GM12878 (cell line): ENCODE results near the gene ARMC8. TPM values are rescaled to one million over a fixed set of nuclear protein-coding genes. Genes with fewer than 3 reads are reported as not detected.

ENCODE experiments used
- ATAC-seq: fragments of 200-7000 bp; cut with Tn5 transposase; 3 replicates; pipeline ENCODE4 v1.9.1; 2020; ENCODE audit warnings: mild to moderate bottlenecking, moderate library complexity
- BruUV-seq: library from RNA; stranded (reverse); fragments of 400-500 nt; replicated peaks from 2 replicates; lab custom pipeline; 2021; lab: Mats Ljungman, UMichigan
- CTCF ChIA-PET: fragments of 300-600 bp; sonication (Branson Sonifier 250); formaldehyde crosslinking; extraction: SDS; loops from one replicate; lab custom pipeline; 2021; ENCODE audit warnings: inconsistent platforms; lab: Yijun Ruan, JAX
- POLR2A ChIA-PET: fragments of 350-600 bp; formaldehyde crosslinking; extraction: SDS; loops from one replicate; lab custom pipeline; 2021; ENCODE audit warnings: inconsistent platforms; lab: Charles Lee
- RAD21 ChIA-PET: fragments of 300-600 bp; sonication (Branson Sonifier 250); formaldehyde crosslinking; loops from one replicate; lab custom pipeline; 2023; ENCODE audit warnings: antibody characterized with exemption; ENCODE audit not compliant: unreplicated experiment; lab: Charles Lee
- SMC1A ChIA-PET: fragments of 300-600 bp; sonication (Branson Sonifier 250); formaldehyde crosslinking; loops from one replicate; lab custom pipeline; 2023; ENCODE audit not compliant: unreplicated experiment, uncharacterized antibody; lab: Charles Lee
- DNase-seq: peaks from one replicate; pipeline ENCODE4 v3.0.0-alpha.2; 2011; ENCODE audit warnings: low read depth, low spot score
- FAIRE-seq: peaks from 3 replicates; lab custom pipeline; 2011; peaks lifted over from hg19 to GRCh38; lab: Jason Lieb, UNC
- H2AFZ ChIP-seq: 2 replicates; pipeline ENCODE4 v1.6.0; 2011; ENCODE audit warnings: low read depth, low read length, control low read depth; ENCODE audit not compliant: control insufficient read depth
- H3K27ac ChIP-seq: 2 replicates; pipeline ENCODE4 v1.5.1; 2011; ENCODE audit warnings: control low read depth; ENCODE audit not compliant: control insufficient read depth, insufficient read depth
- H3K27me3 ChIP-seq, 2 experiments: replicated peaks in 1 of 2; 2 replicates each; pipeline versions ENCODE4 v1.6.0 to v1.6.1; 2011; ENCODE audit warnings: low read length in 1 of 2; ENCODE audit not compliant: control insufficient read depth in 2 of 2, insufficient read depth in 2 of 2
- H3K36me3 ChIP-seq, 2 experiments: 2 replicates each; pipeline ENCODE4 v1.5.1; 2011; ENCODE audit warnings: low read length in 1 of 2; ENCODE audit not compliant: control insufficient read depth in 2 of 2, insufficient read depth in 2 of 2
- H3K4me1 ChIP-seq: 2 replicates; pipeline ENCODE4 v1.6.1; 2011; ENCODE audit warnings: mild to moderate bottlenecking, low read length, moderate library complexity, mixed read lengths; ENCODE audit not compliant: control insufficient read depth, insufficient read depth
- H3K4me2 ChIP-seq: 2 replicates; pipeline ENCODE4 v1.6.0; 2011; ENCODE audit warnings: control low read depth; ENCODE audit not compliant: control insufficient read depth, insufficient read depth
- H3K4me3 ChIP-seq: fragments of 200-600 bp; sonication (generic); 2 replicates; pipeline ENCODE4 v1.5.1; 2016
- H3K79me2 ChIP-seq: 2 replicates; pipeline ENCODE4 v1.6.0; 2011; ENCODE audit warnings: low read length; ENCODE audit not compliant: control insufficient read depth, insufficient read depth
- H3K9ac ChIP-seq: 2 replicates; pipeline ENCODE4 v1.8.0; 2011; ENCODE audit warnings: low read length, control low read depth, mixed read lengths; ENCODE audit not compliant: control insufficient read depth, insufficient read depth
- H3K9me3 ChIP-seq: replicated peaks from 3 replicates; pipeline ENCODE4 v1.5.1; 2011; ENCODE audit warnings: mild to moderate bottlenecking, low read length; ENCODE audit not compliant: control insufficient read depth, insufficient read depth
- H4K20me1 ChIP-seq: 2 replicates; pipeline ENCODE4 v1.6.0; 2011; ENCODE audit not compliant: control insufficient read depth, insufficient read depth
- HDAC2 ChIP-seq: fragments of 200-600 bp; sonication (generic); IDR thresholded peaks from 2 replicates; pipeline ENCODE4 v1.6.1; 2017
- HDGF ChIP-seq: fragments of 450-650 bp; IDR thresholded peaks from 2 replicates; pipeline ENCODE4 v1.6.1; 2016; ENCODE audit warnings: antibody characterized with exemption
- MTA2 ChIP-seq: fragments of 450-650 bp; IDR thresholded peaks from 2 replicates; pipeline ENCODE4 v1.6.1; 2016; ENCODE audit warnings: low read depth, mild to moderate bottlenecking, moderate library complexity
- RCOR1 ChIP-seq: conservative IDR thresholded peaks from 2 replicates; pipeline ENCODE4 v1.6.1; 2012; ENCODE audit warnings: low read depth, low read length, improper control_type of control experiment
- REST ChIP-seq: IDR thresholded peaks from 2 replicates; pipeline ENCODE4 v1.6.1; 2012; ENCODE audit warnings: mild to moderate bottlenecking, low read depth, low read length
- RUNX3 ChIP-seq: IDR thresholded peaks from 2 replicates; pipeline ENCODE4 v1.6.1; 2012; ENCODE audit warnings: low read length, inconsistent platforms
- STAT1 ChIP-seq: fragments of 450-650 bp; conservative IDR thresholded peaks from 2 replicates; pipeline ENCODE4 v1.6.1; 2014; ENCODE audit warnings: antibody characterized with exemption, mild to moderate bottlenecking
- ZZZ3 ChIP-seq: IDR thresholded peaks from 2 replicates; pipeline ENCODE4 v1.6.1; 2011; ENCODE audit warnings: low read depth; ENCODE audit not compliant: control insufficient read depth, insufficient read length
- WGBS: methylation state at CpG from one replicate; pipeline ENCODE4 v1.1.6; 2016; ENCODE audit warnings: low lambda C conversion rate; ENCODE audit not compliant: insufficient replicate concordance, insufficient coverage; ENCODE audit errors: missing lambda C conversion rate; 5-methylcytosine and 5-hydroxymethylcytosine counted together
- in situ Hi-C: fragments of 300-500 bp; cut with MboI; formaldehyde crosslinking; loops from 9 replicates; pipeline ENCODE4 v1.14.3; 2018; ENCODE audit warnings: mixed read lengths
- intact Hi-C: fragments of 100-400 bp; cut with micrococcal nuclease; formaldehyde crosslinking; loops from one replicate; pipeline ENCODE4 v1.14.2; 2022; ENCODE audit not compliant: unreplicated experiment
- polyA plus RNA-seq, 11 experiments: library from polyadenylated mRNA; depleted of rRNA in 4 of 11; unstranded in 6 of 11; stranded (reverse) in 5 of 11; fragments of >200 nt; fragmentation: Nextera tagmentation in 4 of 11; fragmentation: Illumina TruSeq in 1 of 11; extraction: Ambion mirVana in 4 of 11; extraction: Trizol in 1 of 11; gene quantifications; 1 replicate in 1 of 11; 2 replicates in 10 of 11; pipeline versions ENCODE4 v1.2.1 to v1.2.3, GENCODE V29; 2011 to 2016; ENCODE audit warnings: inconsistent platforms in 2 of 11, missing spikeins in 2 of 11, low read depth in 1 of 11
- total RNA-seq, 4 experiments: library from RNA; depleted of rRNA in 3 of 4; stranded (reverse); fragments of >200 nt in 3 of 4; fragmentation: Illumina TruSeq in 1 of 4; extraction: Trizol in 1 of 4; gene quantifications; 2 replicates each; pipeline versions ENCODE4 v1.2.1 to v1.2.3, GENCODE V29; 2013 to 2021

Gene ARMC8
- total and polyA plus RNA-seq, 10 of the 15 experiments (the other 5 are each of a cell fraction or from before 2014, with no cell fraction given) = 29.8 to 93.4 (median 45.3) TPM

- H3K4me2 ChIP-seq = peak overlapping the region; percentile 65
- ATAC-seq (peak; percentile 76), FAIRE-seq (no peak)
- no peaks in the 10 kb centered on the region for H4K20me1 ChIP-seq
- BruUV-seq = no TSS peak
- no peak overlapping the region for H3K9ac ChIP-seq
- WGBS = 54% methylated on average over 2 of the region's 2 CpGs
- H3K4me3 ChIP-seq = peak overlapping the region; percentile 21; the same call in 1 of the 2 replicates
- H3K9me3 ChIP-seq = no peaks in the 10 kb centered on the region
- TF ChIP-seq RCOR1 (no peak), RUNX3 (peak; percentile 65), REST (no peak)
- TF ChIP-seq, all 136 proteins: peak for 1
- Histone ChIP-seq H3K27me3 (no peaks in the 10 kb centered on the region), H3K4me1 (peaks cover 2% of the 10 kb centered on the region; the same call in 1 of the 2 replicates), H3K36me3 (no peaks in the 10 kb centered on the region), H2AFZ (no peak overlapping the region), H3K79me2 (peaks cover 60% of the 10 kb centered on the region), H3K27ac (peak overlapping the region; percentile 1; the same call in 1 of the 2 replicates)
- ChIA-PET CTCF (no interaction called here), POLR2A (no interaction called here), SMC1A (no interaction called here), RAD21 (no interaction called here)
- intact Hi-C loops (no loop called here), in situ Hi-C loops (no loop called here)
- DNase-seq = no peak
These were observed 12.8 kb downstream of the ARMC8 start for GRCh38 chr3:138199851-138200250.

GRCh38 chr3:138200424-138200823, 13.3 kb downstream of the ARMC8 start:
- H3K36me3 ChIP-seq = 0 out of 4 replicates have a peak, but pooled peaks cover 0 to 2% of the 10 kb centered on the region in 2 experiments
- H3K4me1 ChIP-seq = peaks cover 2% of the 10 kb centered on the region; the same call in 1 of the 2 replicates
- WGBS = 56% methylated on average over 1 of the region's 1 CpG
- no peak overlapping the region for H3K27ac ChIP-seq
- TF ChIP-seq STAT1 = no peak
- TF ChIP-seq MTA2 = no peak
- no peak for TF ChIP-seq HDAC2
- no peak for TF ChIP-seq ZZZ3
- no peak for TF ChIP-seq HDGF
- peaks cover 60% of the 10 kb centered on the region for H3K79me2 ChIP-seq
- no peak overlapping the region for H3K4me2 ChIP-seq
- no peak overlapping the region for H3K4me3 ChIP-seq
- ATAC-seq = peak; percentile 50
- ChIA-PET CTCF (no interaction called here), SMC1A (no interaction called here), POLR2A (no interaction called here), RAD21 (no interaction called here)
- H3K9ac ChIP-seq = no peak overlapping the region
- H4K20me1 ChIP-seq = no peaks in the 10 kb centered on the region
- in situ Hi-C loops (no loop called here), intact Hi-C loops (no loop called here)
- BruUV-seq = no TSS peak
- DNase-seq = no peak
- H3K9me3 ChIP-seq = no peaks in the 10 kb centered on the region
- no peaks in the 10 kb centered on the region for H3K27me3 ChIP-seq
- FAIRE-seq = no peak
- H2AFZ ChIP-seq = no peak overlapping the region
